Osteoblast (primary cell): ENCODE results near the gene RNASET2. TPM values are rescaled to one million over a fixed set of nuclear protein-coding genes. Genes with fewer than 3 reads are reported as not detected.
A peak's percentile ranks its signal among the peaks of the same experiment; 100 is the strongest.

ENCODE experiments used
- DNase-seq: peaks from one replicate; pipeline ENCODE4 v3.0.0; 2011; ENCODE audit warnings: low spot score, mixed read lengths; ENCODE audit not compliant: insufficient read length; ENCODE audit errors: missing footprints
- H2AFZ ChIP-seq: 2 replicates; pipeline ENCODE4 v1.6.0; 2011; ENCODE audit warnings: mild to moderate bottlenecking, low read length
- H3K27ac ChIP-seq: 2 replicates; pipeline ENCODE4 v1.5.1; 2011; ENCODE audit warnings: mild to moderate bottlenecking, low read depth, low read length, moderate library complexity
- H3K27me3 ChIP-seq: 2 replicates; pipeline ENCODE4 v1.6.0; 2012; ENCODE audit warnings: mild to moderate bottlenecking, control low read depth, inconsistent platforms, low read length, moderate library complexity; ENCODE audit not compliant: insufficient read depth
- H3K36me3 ChIP-seq: 2 replicates; pipeline ENCODE4 v1.5.1; 2011; ENCODE audit warnings: mild to moderate bottlenecking, low read length, control low read depth, moderate library complexity; ENCODE audit not compliant: insufficient read depth
- H3K4me1 ChIP-seq: 2 replicates; pipeline ENCODE4 v1.5.1; 2011; ENCODE audit warnings: mild to moderate bottlenecking, low read length, control low read depth, moderate library complexity; ENCODE audit not compliant: insufficient read depth
- H3K4me2 ChIP-seq: 2 replicates; pipeline ENCODE4 v1.6.0; 2011; ENCODE audit warnings: mild to moderate bottlenecking, low read length; ENCODE audit not compliant: insufficient read depth
- H3K4me3 ChIP-seq: fragments of 200-600 bp; sonication (generic); 3 replicates; pipeline ENCODE4 v1.5.1; 2012; ENCODE audit warnings: mild to moderate bottlenecking, low read length, inconsistent platforms; ENCODE audit not compliant: insufficient read depth
- H3K79me2 ChIP-seq: 2 replicates; pipeline ENCODE4 v1.6.0; 2012; ENCODE audit warnings: mild to moderate bottlenecking, low read length, control low read depth, inconsistent platforms; ENCODE audit not compliant: insufficient read depth
- H3K9me3 ChIP-seq: 2 replicates; pipeline ENCODE4 v1.5.1; 2011; ENCODE audit warnings: low read depth, low read length, control low read depth
- H4K20me1 ChIP-seq: 2 replicates; pipeline ENCODE4 v1.6.0; 2012; ENCODE audit warnings: mild to moderate bottlenecking, low read length, control low read depth; ENCODE audit not compliant: insufficient read depth
- total RNA-seq: library from RNA; depleted of rRNA; stranded (reverse); fragments of >200 nt; gene quantifications from 2 replicates; pipeline ENCODE4 v1.2.3, GENCODE V29; 2012
- TF ChIP-seq, protein P1 (sequence below): IDR thresholded peaks from 2 replicates; pipeline ENCODE4 v1.5.1; 2011; ENCODE audit warnings: mild to moderate bottlenecking, low read depth, low read length, moderate library complexity; ENCODE audit errors: extremely low read depth

The RNASET2 gene
- total RNA-seq, 1 donor = 47.8 TPM

- Histone ChIP-seq H4K20me1 (no peaks in the 10 kb centered on the region), H3K9me3 (no peaks in the 10 kb centered on the region), H3K4me2 (peak overlapping the region; percentile 23), H2AFZ (no peak overlapping the region), H3K27ac (no peak overlapping the region), H3K4me1 (peaks cover 11% of the 10 kb centered on the region), H3K27me3 (no peaks in the 10 kb centered on the region), H3K4me3 (no peak overlapping the region), H3K36me3 (no peaks in the 10 kb centered on the region), H3K79me2 (peaks cover under 1% of the 10 kb centered on the region)
- DNase-seq = peak; percentile 51
- TF ChIP-seq, protein P1, sequence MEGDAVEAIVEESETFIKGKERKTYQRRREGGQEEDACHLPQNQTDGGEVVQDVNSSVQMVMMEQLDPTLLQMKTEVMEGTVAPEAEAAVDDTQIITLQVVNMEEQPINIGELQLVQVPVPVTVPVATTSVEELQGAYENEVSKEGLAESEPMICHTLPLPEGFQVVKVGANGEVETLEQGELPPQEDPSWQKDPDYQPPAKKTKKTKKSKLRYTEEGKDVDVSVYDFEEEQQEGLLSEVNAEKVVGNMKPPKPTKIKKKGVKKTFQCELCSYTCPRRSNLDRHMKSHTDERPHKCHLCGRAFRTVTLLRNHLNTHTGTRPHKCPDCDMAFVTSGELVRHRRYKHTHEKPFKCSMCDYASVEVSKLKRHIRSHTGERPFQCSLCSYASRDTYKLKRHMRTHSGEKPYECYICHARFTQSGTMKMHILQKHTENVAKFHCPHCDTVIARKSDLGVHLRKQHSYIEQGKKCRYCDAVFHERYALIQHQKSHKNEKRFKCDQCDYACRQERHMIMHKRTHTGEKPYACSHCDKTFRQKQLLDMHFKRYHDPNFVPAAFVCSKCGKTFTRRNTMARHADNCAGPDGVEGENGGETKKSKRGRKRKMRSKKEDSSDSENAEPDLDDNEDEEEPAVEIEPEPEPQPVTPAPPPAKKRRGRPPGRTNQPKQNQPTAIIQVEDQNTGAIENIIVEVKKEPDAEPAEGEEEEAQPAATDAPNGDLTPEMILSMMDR = no peak
Observed at GRCh38 chr6:166977621-166978525, 21.5 kb upstream of the RNASET2 start.

DNA sequence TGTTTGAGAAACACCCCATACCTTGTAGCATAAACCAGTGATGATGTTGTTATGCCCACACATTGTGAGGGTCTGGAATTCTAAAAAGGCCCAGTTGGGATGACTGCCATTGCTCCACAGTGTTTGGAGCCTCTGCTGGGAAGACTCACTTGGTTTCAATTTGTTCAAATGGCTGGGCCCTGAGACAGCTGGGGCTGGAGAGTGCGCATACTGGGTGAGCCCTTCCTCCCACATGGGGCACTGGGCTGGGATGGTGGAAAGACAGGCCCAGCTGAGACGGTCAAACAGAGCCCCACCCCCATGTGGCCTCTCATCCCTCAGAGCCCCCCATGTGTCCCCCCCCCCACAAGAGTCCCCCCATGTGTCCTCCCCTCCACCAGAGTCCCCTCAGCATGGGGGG lies 20.3 kb upstream of the RNASET2 start:
- DNase-seq = no peak
- Histone ChIP-seq H3K79me2 (no peaks in the 10 kb centered on the region), H4K20me1 (no peaks in the 10 kb centered on the region), H2AFZ (no peak overlapping the region), H3K9me3 (no peaks in the 10 kb centered on the region), H3K36me3 (peaks cover 1% of the 10 kb centered on the region), H3K27ac (no peak overlapping the region), H3K4me3 (no peak overlapping the region), H3K4me1 (peaks cover 11% of the 10 kb centered on the region), H3K4me2 (no peak overlapping the region), H3K27me3 (no peaks in the 10 kb centered on the region)
- TF ChIP-seq, protein P1 = no peak

DNA sequence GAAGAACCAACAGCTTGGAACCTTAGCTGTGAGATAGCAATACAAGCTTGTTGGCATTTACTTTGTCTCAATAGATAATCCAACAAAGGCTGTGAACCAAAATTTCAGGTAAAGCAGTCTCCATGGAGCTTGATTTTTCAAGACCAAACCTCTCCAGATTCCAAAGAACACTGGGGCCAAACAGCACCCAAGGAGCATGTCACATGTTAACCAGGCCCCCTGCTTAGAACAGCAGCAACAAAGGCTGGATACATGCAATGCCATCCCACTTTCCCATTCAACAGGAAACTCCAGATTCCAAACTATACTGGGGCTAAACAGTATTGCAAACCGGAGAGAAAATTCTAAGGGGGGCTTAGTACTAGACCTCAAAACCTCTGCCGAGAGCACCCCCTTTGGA lies 15.8 kb upstream of the RNASET2 start:
- Histone ChIP-seq H3K27me3 (no peaks in the 10 kb centered on the region), H3K79me2 (no peaks in the 10 kb centered on the region), H3K4me1 (no peaks in the 10 kb centered on the region), H3K36me3 (peaks cover 5% of the 10 kb centered on the region), H3K27ac (no peak overlapping the region), H2AFZ (no peak overlapping the region), H3K9me3 (no peaks in the 10 kb centered on the region), H4K20me1 (no peaks in the 10 kb centered on the region), H3K4me3 (no peak overlapping the region), H3K4me2 (no peak overlapping the region)
- TF ChIP-seq, protein P1 = no peak
- no peak for DNase-seq

- H3K27ac ChIP-seq = no peak overlapping the region
- H3K4me3 ChIP-seq = no peak overlapping the region
- H3K9me3 ChIP-seq = no peaks in the 10 kb centered on the region
- H3K4me1 ChIP-seq = no peaks in the 10 kb centered on the region
- no peak for DNase-seq
- no peaks in the 10 kb centered on the region for H3K27me3 ChIP-seq
- no peak overlapping the region for H3K4me2 ChIP-seq
- peak overlapping the region; percentile 35 for H2AFZ ChIP-seq
- H4K20me1 ChIP-seq = no peaks in the 10 kb centered on the region
- peaks cover 5% of the 10 kb centered on the region for H3K36me3 ChIP-seq
- TF ChIP-seq, protein P1 = no peak
- H3K79me2 ChIP-seq = no peaks in the 10 kb centered on the region
Observed at GRCh38 chr6:166971271-166971670, 14.9 kb upstream of the RNASET2 start.
